ENCODE data around the gene PHLDB3.
"Not testable (repeated sequence)": the region's sequence is repeated elsewhere in the genome, so short reads cannot be mapped to it uniquely, and the experiment has no call there.

PHLDB3 gene

GRCh38 chr19:43527860-43528622 lies 23.5 kb upstream of the PHLDB3 start:
- no peak for DNase-seq (ENCODE audit: low read depth)

- peak; percentile 66 for DNase-seq (ENCODE audit: low read depth)
Observed at GRCh38 chr19:43526884-43527859, 22.6 kb upstream of the PHLDB3 start, which contains the start of gene ETHE1. Gene ETHE1, minus strand, starts transcription at chr19:43527201. Its CDS starts 24 bp downstream, at chr19:43527177.

- no peak for DNase-seq (ENCODE audit: low read depth)
Observed at GRCh38 chr19:43525836-43526771, 21.6 kb upstream of the PHLDB3 start.

- no peak for DNase-seq (ENCODE audit: low read depth)
Observed at GRCh38 chr19:43524922-43525835, 20.6 kb upstream of the PHLDB3 start.

- DNase-seq (ENCODE audit: low read depth) = not testable (repeated sequence)
Observed at GRCh38 chr19:43523696-43524095, 19.1 kb upstream of the PHLDB3 start.

- DNase-seq (ENCODE audit: low read depth) = no peak
Observed at GRCh38 chr19:43522929-43523328, 18.4 kb upstream of the PHLDB3 start.

- DNase-seq (ENCODE audit: low read depth) = peak; percentile 65
Observed at GRCh38 chr19:43519436-43520088, 15.0 kb upstream of the PHLDB3 start.

GRCh38 chr19:43518051-43518450 lies 13.5 kb upstream of the PHLDB3 start:
- DNase-seq (ENCODE audit: low read depth) = no peak

GRCh38 chr19:43512399-43512798 lies 7.9 kb upstream of the PHLDB3 start:
- DNase-seq (ENCODE audit: low read depth) = not testable (repeated sequence)

- no peak for DNase-seq (ENCODE audit: low read depth)
Observed at GRCh38 chr19:43511324-43511723, 6.8 kb upstream of the PHLDB3 start.

- DNase-seq (ENCODE audit: low read depth) = no peak
Observed at GRCh38 chr19:43510713-43511112, 6.2 kb upstream of the PHLDB3 start.

- no peak for DNase-seq (ENCODE audit: low read depth)
Observed at GRCh38 chr19:43507880-43508279, 3.3 kb upstream of the PHLDB3 start.

- DNase-seq (ENCODE audit: low read depth) = no peak
Observed at GRCh38 chr19:43506629-43507028, 2.1 kb upstream of the PHLDB3 start.

GRCh38 chr19:43505941-43506340 lies 1.4 kb upstream of the PHLDB3 start:
- DNase-seq (ENCODE audit: low read depth) = no peak

- DNase-seq (ENCODE audit: low read depth) = no peak
Observed at GRCh38 chr19:43505186-43505456, 575 bp upstream of the PHLDB3 start.

GRCh38 chr19:43503501-43504425 lies 783 bp downstream of the PHLDB3 start:
- DNase-seq (ENCODE audit: low read depth) = peak; percentile 100

- no peak for DNase-seq (ENCODE audit: low read depth)
Observed at GRCh38 chr19:43502419-43502976, 2.0 kb downstream of the PHLDB3 start.

GRCh38 chr19:43501661-43502418 lies 2.7 kb downstream of the PHLDB3 start:
- DNase-seq (ENCODE audit: low read depth) = no peak

Measured in stimulated activated CD8-positive, alpha-beta memory T cell treated with anti-CD3 and anti-CD28 coated beads, Interleukin-4, amount 100 ng/mL, for 24 hours (primary cell).